Bronchial epithelial cell (primary cell): Measurements from ENCODE around the gene ACP6. TPM values are rescaled to one million over a fixed set of nuclear protein-coding genes. Genes with fewer than 3 reads are reported as not detected.
A peak's percentile ranks its signal among the peaks of the same experiment; 100 is the strongest.

ENCODE experiments used
- DNase-seq: peaks from one replicate; pipeline ENCODE4 v3.0.0-alpha.2; 2010; ENCODE audit warnings: low read depth
- FAIRE-seq: peaks from 2 replicates; lab custom pipeline; 2011; peaks lifted over from hg19 to GRCh38; lab: Jason Lieb, UNC
- H3K27me3 ChIP-seq: 2 replicates; pipeline ENCODE4 v1.5.1; 2011; ENCODE audit warnings: low read length; ENCODE audit not compliant: control insufficient read depth, insufficient read depth
- H3K36me3 ChIP-seq: 2 replicates; pipeline ENCODE4 v1.5.1; 2011; ENCODE audit warnings: low read length; ENCODE audit not compliant: control insufficient read depth, insufficient read depth
- H3K4me3 ChIP-seq: 2 replicates; pipeline ENCODE4 v1.5.1; 2011; ENCODE audit warnings: mild to moderate bottlenecking, low read depth, low read length, control low read depth
- CTCF ChIP-seq: IDR thresholded peaks from 2 replicates; pipeline ENCODE4 v1.5.1; 2011; ENCODE audit warnings: mild to moderate bottlenecking, moderate library complexity, low read length, control low read depth, inconsistent platforms; ENCODE audit not compliant: insufficient read depth, severe bottlenecking
- total RNA-seq: library from RNA; depleted of rRNA; stranded (reverse); fragments of >200 nt; gene quantifications from 2 replicates; pipeline ENCODE4 v1.2.1, GENCODE V29; 2014

ACP6 gene
- total RNA-seq, 1 donor from 2014 or later, result 6.6 TPM

DNA sequence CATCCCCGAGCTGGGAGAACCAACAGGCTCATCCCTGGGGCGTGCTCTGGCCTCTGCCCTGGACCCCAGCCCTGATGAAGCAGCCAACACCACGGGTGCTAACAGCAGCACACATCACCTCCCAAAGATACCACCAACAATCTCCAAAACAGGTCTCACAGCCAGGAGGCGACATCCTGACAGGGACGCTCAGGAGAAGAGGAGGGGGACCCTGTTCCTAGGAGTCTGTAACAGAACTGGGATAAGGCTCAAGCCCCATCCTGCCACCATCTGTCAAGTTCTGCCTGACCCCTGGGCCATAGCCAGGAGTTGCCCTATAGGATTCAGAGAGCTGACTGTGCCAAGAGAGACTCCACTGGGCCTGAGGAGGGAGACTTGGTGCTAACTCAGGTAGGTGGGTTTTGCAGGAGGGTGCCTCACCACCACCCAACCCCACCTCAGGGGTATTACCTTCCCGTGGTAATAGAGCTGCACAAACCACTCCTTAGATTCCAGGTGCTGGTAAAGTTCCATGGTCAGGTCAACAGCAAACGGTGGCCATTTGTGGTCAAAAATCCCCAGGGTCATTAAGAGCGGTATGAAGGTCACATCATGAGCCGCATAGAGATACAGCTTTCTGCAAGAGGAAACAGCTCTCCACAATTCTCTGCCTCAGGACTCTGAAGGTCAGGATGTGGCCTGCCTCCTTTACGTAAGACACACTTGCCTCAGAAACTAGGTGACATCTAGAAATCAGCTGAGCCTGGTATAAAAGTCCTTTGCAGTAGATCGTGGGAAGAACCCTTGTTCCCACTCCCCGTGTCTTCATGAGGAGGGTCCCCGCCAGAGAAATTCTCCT lies 22.3 kb downstream of the ACP6 start:
- FAIRE-seq (peak; percentile 80), DNase-seq (no peak)
- Histone ChIP-seq H3K4me3 (no peak overlapping the region), H3K27me3 (no peaks in the 10 kb centered on the region), H3K36me3 (peaks cover 13% of the 10 kb centered on the region)
- no peak for TF ChIP-seq CTCF

- Histone ChIP-seq H3K4me3 (no peak overlapping the region), H3K36me3 (peaks cover 8% of the 10 kb centered on the region), H3K27me3 (no peaks in the 10 kb centered on the region)
- FAIRE-seq (no peak), DNase-seq (no peak)
- TF ChIP-seq CTCF, result no peak
Observed at GRCh38 chr1:147643974-147644373, 26.4 kb downstream of the ACP6 start.

GRCh38 chr1:147641695-147642592 lies 28.4 kb downstream of the ACP6 start:
- Histone ChIP-seq H3K27me3 (no peaks in the 10 kb centered on the region), H3K36me3 (no peaks in the 10 kb centered on the region), H3K4me3 (no peak overlapping the region)
- peak; percentile 78 for TF ChIP-seq CTCF
- FAIRE-seq, result no peak
- DNase-seq, result peak; percentile 30

DNA sequence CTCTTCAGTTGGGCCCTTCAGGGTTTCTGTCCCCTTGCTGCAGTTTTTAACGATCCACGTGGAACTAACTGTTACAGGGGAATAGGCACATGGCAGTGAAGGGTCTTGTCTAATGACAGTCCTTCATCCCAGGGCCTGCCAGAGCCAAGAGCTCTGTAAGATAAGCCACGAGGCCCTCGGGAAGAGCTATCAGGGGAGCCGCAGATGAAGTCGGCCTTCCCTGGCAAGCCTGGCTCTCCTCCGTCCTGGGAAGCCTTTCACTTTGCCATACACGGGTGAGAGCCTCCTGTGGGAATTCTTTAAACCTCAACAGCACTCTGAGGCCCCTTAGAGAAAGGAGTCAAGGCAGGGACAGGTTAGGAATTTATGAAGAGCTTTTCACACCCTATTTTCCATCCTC lies 29.0 kb downstream of the ACP6 start:
- no peak for DNase-seq
- H3K4me3 ChIP-seq, result no peak overlapping the region
- H3K27me3 ChIP-seq, result no peaks in the 10 kb centered on the region
- H3K36me3 ChIP-seq, result no peaks in the 10 kb centered on the region
- no peak for FAIRE-seq
- no peak for TF ChIP-seq CTCF

GRCh38 chr1:147640553-147641165 lies 29.7 kb downstream of the ACP6 start:
- peak; percentile 79 for DNase-seq
- FAIRE-seq, result no peak
- Histone ChIP-seq H3K36me3 (no peaks in the 10 kb centered on the region), H3K27me3 (no peaks in the 10 kb centered on the region), H3K4me3 (no peak overlapping the region)
- TF ChIP-seq CTCF, result peak; percentile 97
